Stimulated activated memory B cell treated with anti-CD40 and anti-IgM and Interleukin-4, amounts not matched to agents 10 μg/mL and 1 μg/mL and 100 μg/mL, for 72 hours (primary cell): ENCODE results near the gene PLA2G4F.

Experiments used
- ATAC-seq: fragments of 150-1000 bp; cut with Tn5 transposase; 2 replicates; pipeline ENCODE4 v1.10.0; 2021
- H3K27ac Mint-ChIP-seq: one replicate; pipeline ENCODE4 v1.8.0; 2022; ENCODE audit warnings: mild to moderate bottlenecking, mixed read lengths
- H3K27me3 Mint-ChIP-seq: one replicate; pipeline ENCODE4 v1.8.0; 2022; ENCODE audit warnings: mixed read lengths
- H3K36me3 Mint-ChIP-seq: one replicate; pipeline ENCODE4 v1.8.0; 2022; ENCODE audit warnings: mixed read lengths
- H3K4me1 Mint-ChIP-seq: one replicate; pipeline ENCODE4 v1.8.0; 2022; ENCODE audit warnings: mixed read lengths
- H3K4me3 Mint-ChIP-seq: one replicate; pipeline ENCODE4 v1.8.0; 2022; ENCODE audit warnings: mild to moderate bottlenecking, moderate library complexity, mixed read lengths
- H3K9me3 Mint-ChIP-seq: one replicate; pipeline ENCODE4 v1.8.0; 2022; ENCODE audit warnings: mixed read lengths

The PLA2G4F gene

GRCh38 chr15:42145546-42146455 is 10.6 kb downstream of the PLA2G4F start:
- Mint-ChIP-seq H3K4me3 (no peak overlapping the region), H3K36me3 (no peaks in the 10 kb centered on the region), H3K4me1 (no peaks in the 10 kb centered on the region), H3K9me3 (no peaks in the 10 kb centered on the region), H3K27ac (no peak overlapping the region), H3K27me3 (peaks cover 17% of the 10 kb centered on the region)
- no peak for ATAC-seq

GRCh38 chr15:42144841-42145375 is 11.5 kb downstream of the PLA2G4F start:
- no peak for ATAC-seq
- H3K9me3 Mint-ChIP-seq, result no peaks in the 10 kb centered on the region

DNA sequence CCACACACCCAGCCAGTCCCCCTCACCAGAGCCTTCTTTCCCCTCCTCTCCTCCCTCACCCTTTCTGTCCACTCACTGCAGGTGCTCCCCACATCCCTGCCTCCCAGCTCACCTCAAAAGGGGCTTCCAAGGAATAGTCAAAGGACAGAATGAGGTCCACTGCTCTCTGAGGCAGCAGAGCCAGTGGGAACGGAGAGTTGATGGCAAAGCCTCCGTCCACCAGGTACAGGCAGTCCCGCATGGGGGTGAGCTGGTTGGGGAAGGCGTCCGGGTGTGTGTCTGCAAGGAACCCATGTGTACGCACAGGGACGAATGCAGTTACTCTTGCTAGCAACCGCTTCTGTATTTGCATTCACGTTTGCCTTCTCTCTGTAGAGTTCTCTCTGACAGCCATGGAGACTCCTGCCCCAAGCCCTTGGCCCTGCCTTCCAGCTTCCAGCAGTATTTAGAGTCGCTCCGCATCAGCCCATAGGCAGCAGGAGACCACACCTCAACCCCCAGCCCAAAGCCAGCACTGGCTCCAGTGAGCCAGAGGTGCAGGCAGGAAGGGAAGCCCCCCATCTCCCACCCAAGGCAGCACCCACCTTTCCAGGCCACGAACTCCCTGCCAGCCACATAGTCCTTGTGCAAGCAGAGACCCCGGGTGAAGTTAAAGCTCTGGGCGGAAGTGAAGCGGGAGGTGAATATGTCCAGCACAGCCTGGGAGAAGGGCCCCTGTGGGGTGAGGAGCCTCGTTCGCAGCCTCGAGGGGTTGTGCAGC is 12.4 kb downstream of the PLA2G4F start:
- no peak for ATAC-seq
- H3K36me3 Mint-ChIP-seq, result no peaks in the 10 kb centered on the region
- H3K9me3 Mint-ChIP-seq, result no peaks in the 10 kb centered on the region
- no peak overlapping the region for H3K4me3 Mint-ChIP-seq
- peaks cover 17% of the 10 kb centered on the region for H3K27me3 Mint-ChIP-seq
- H3K4me1 Mint-ChIP-seq, result no peaks in the 10 kb centered on the region
- no peak overlapping the region for H3K27ac Mint-ChIP-seq

More at GRCh38 chr15:42144841-42145375, 11.5 kb downstream of the PLA2G4F start:
- Mint-ChIP-seq H3K4me3 (no peak overlapping the region), H3K36me3 (no peaks in the 10 kb centered on the region), H3K27me3 (peaks cover 17% of the 10 kb centered on the region), H3K27ac (no peak overlapping the region), H3K4me1 (no peaks in the 10 kb centered on the region)

GRCh38 chr15:42143356-42143755 is 13.1 kb downstream of the PLA2G4F start:
- no peak overlapping the region for H3K27ac Mint-ChIP-seq
- H3K4me1 Mint-ChIP-seq, result no peaks in the 10 kb centered on the region
- no peaks in the 10 kb centered on the region for H3K9me3 Mint-ChIP-seq
- H3K4me3 Mint-ChIP-seq, result no peak overlapping the region
- ATAC-seq, result no peak
- H3K27me3 Mint-ChIP-seq, result peaks cover 17% of the 10 kb centered on the region
- no peaks in the 10 kb centered on the region for H3K36me3 Mint-ChIP-seq

GRCh38 chr15:42141795-42142667 is 14.4 kb downstream of the PLA2G4F start:
- no peak overlapping the region for H3K27ac Mint-ChIP-seq
- H3K27me3 Mint-ChIP-seq, result peaks cover 17% of the 10 kb centered on the region
- no peaks in the 10 kb centered on the region for H3K36me3 Mint-ChIP-seq
- no peaks in the 10 kb centered on the region for H3K4me1 Mint-ChIP-seq
- no peaks in the 10 kb centered on the region for H3K9me3 Mint-ChIP-seq
- ATAC-seq, result no peak
- H3K4me3 Mint-ChIP-seq, result no peak overlapping the region

GRCh38 chr15:42141246-42141645 is 15.2 kb downstream of the PLA2G4F start:
- no peaks in the 10 kb centered on the region for H3K36me3 Mint-ChIP-seq
- H3K27me3 Mint-ChIP-seq, result peaks cover 17% of the 10 kb centered on the region
- no peaks in the 10 kb centered on the region for H3K9me3 Mint-ChIP-seq
- H3K4me3 Mint-ChIP-seq, result no peak overlapping the region
- no peak overlapping the region for H3K27ac Mint-ChIP-seq
- no peaks in the 10 kb centered on the region for H3K4me1 Mint-ChIP-seq
- no peak for ATAC-seq

GRCh38 chr15:42140383-42141070 is 15.9 kb downstream of the PLA2G4F start:
- no peak overlapping the region for H3K27ac Mint-ChIP-seq
- no peaks in the 10 kb centered on the region for H3K4me1 Mint-ChIP-seq
- H3K27me3 Mint-ChIP-seq, result peaks cover 11% of the 10 kb centered on the region
- ATAC-seq, result peak; percentile 40
- H3K36me3 Mint-ChIP-seq, result no peaks in the 10 kb centered on the region
- no peaks in the 10 kb centered on the region for H3K9me3 Mint-ChIP-seq
- H3K4me3 Mint-ChIP-seq, result no peak overlapping the region

DNA sequence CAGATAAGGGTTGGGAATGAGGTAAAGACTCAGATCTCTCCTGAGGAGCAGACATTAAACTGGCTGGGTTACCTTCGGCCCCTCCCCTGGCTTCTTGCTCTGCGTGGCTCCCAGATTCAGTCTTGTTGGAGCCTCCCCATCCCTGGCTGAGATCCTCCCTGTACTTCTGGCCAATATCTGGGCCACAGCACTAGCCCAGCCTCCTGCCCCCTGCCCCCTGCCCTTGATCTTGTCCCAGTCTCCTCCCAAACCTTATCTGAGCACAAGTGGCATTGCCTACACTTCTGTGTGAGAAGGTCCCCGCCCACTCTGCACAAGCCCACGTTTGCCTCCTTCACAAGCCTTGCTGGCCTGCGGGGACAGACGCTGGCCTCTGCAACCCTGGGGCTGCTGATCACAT is 16.8 kb downstream of the PLA2G4F start:
- Mint-ChIP-seq H3K36me3 (no peaks in the 10 kb centered on the region), H3K27ac (no peak overlapping the region), H3K4me1 (no peaks in the 10 kb centered on the region), H3K9me3 (no peaks in the 10 kb centered on the region), H3K4me3 (no peak overlapping the region), H3K27me3 (peaks cover 2% of the 10 kb centered on the region)
- ATAC-seq, result no peak

- Mint-ChIP-seq H3K4me1 (no peaks in the 10 kb centered on the region), H3K9me3 (no peaks in the 10 kb centered on the region), H3K36me3 (no peaks in the 10 kb centered on the region), H3K4me3 (no peak overlapping the region), H3K27me3 (peaks cover 1% of the 10 kb centered on the region), H3K27ac (no peak overlapping the region)
- no peak for ATAC-seq
These were observed 17.5 kb downstream of the PLA2G4F start for GRCh38 chr15:42138968-42139386.

- Mint-ChIP-seq H3K4me1 (no peaks in the 10 kb centered on the region), H3K4me3 (no peak overlapping the region), H3K36me3 (no peaks in the 10 kb centered on the region), H3K27ac (no peak overlapping the region), H3K27me3 (peaks cover 7% of the 10 kb centered on the region), H3K9me3 (no peaks in the 10 kb centered on the region)
- no peak for ATAC-seq
These were observed 18.0 kb downstream of the PLA2G4F start for GRCh38 chr15:42138411-42138810.

GRCh38 chr15:42137461-42138261 is 18.8 kb downstream of the PLA2G4F start:
- Mint-ChIP-seq H3K27me3 (peaks cover 14% of the 10 kb centered on the region), H3K4me1 (no peaks in the 10 kb centered on the region), H3K9me3 (no peaks in the 10 kb centered on the region), H3K27ac (no peak overlapping the region), H3K36me3 (no peaks in the 10 kb centered on the region), H3K4me3 (no peak overlapping the region)
- no peak for ATAC-seq

DNA sequence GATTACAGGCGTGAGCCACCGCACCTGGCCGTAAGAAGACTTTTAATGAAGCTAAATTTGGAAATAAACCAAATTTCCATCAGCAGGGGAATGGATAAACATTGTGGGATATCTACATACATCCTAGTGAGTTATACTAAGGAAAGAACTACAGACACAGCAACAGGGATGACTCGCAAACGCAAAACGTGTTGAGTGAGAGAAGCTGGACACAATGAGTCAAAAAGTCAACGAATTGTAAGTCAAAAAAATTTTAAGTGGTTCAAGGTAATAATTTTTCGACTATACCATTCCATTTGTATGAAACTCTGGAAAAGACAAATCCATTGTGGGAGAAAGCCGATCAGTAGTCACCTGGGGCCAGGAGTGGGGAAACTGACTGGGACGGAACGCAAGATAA is 19.9 kb downstream of the PLA2G4F start:
- Mint-ChIP-seq H3K9me3 (no peaks in the 10 kb centered on the region), H3K27ac (no peak overlapping the region), H3K27me3 (peaks cover 26% of the 10 kb centered on the region), H3K4me1 (no peaks in the 10 kb centered on the region), H3K4me3 (no peak overlapping the region), H3K36me3 (no peaks in the 10 kb centered on the region)
- no peak for ATAC-seq

DNA sequence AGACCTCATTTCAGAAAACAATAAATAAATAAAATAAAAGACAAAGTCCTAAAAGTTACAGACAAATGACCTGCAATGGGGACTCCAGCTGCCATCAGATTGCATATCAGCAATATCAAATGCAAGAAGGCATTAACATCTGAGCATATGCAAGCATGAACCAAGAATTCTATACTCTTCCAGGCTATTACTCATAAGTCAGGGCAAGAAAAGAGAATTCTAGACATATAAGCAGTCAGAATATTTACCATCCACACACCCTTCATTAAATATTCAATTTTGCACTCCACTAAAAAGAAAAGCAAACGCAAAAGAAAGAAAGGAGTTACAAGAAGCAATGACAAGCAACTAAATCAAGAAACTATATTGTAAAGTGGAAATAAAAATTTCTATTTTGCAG is 21.1 kb downstream of the PLA2G4F start:
- Mint-ChIP-seq H3K36me3 (no peaks in the 10 kb centered on the region), H3K4me3 (no peak overlapping the region), H3K4me1 (no peaks in the 10 kb centered on the region), H3K27me3 (peaks cover 37% of the 10 kb centered on the region), H3K27ac (no peak overlapping the region), H3K9me3 (no peaks in the 10 kb centered on the region)
- ATAC-seq, result no peak
